Esophagus squamous epithelium (tissue), 4 donors: ENCODE measurements around the gene KHK.

Experiments used
- CTCF ChIP-seq, 6 experiments: fragments of 450-650 bp in 4 of 6; fragments of 200-600 bp in 2 of 6; sonication (generic) in 2 of 6; IDR thresholded peaks; one replicate each; pipeline ENCODE4 v1.5.1; 2016 to 2019; ENCODE audit warnings: antibody characterized with exemption in 6 of 6, mild to moderate bottlenecking in 4 of 6, moderate library complexity in 4 of 6
- POLR2A ChIP-seq, 4 donors: fragments of 450-650 bp; IDR thresholded peaks; one replicate each; pipeline ENCODE4 v1.6.1; 2017; ENCODE audit warnings: antibody characterized with exemption in 4 of 4, mild to moderate bottlenecking in 4 of 4, moderate library complexity in 3 of 4

GRCh38 chr2:27085062-27085672 lies 1.4 kb upstream of the KHK start:
- TF ChIP-seq CTCF (IDR thresholded peaks at IDR 0.05), result no peak
- TF ChIP-seq POLR2A (IDR thresholded peaks at IDR 0.05), result no peak
